Measurements from ENCODE around the gene PRPF6. TPM values are rescaled to one million over a fixed set of nuclear protein-coding genes. Genes with fewer than 3 reads are reported as not detected.

The PRPF6 gene
- polyA plus RNA-seq, 2 of the 4 experiments (the other 2 are of a cell fraction), result 42.8 to 47.2 TPM

DNA sequence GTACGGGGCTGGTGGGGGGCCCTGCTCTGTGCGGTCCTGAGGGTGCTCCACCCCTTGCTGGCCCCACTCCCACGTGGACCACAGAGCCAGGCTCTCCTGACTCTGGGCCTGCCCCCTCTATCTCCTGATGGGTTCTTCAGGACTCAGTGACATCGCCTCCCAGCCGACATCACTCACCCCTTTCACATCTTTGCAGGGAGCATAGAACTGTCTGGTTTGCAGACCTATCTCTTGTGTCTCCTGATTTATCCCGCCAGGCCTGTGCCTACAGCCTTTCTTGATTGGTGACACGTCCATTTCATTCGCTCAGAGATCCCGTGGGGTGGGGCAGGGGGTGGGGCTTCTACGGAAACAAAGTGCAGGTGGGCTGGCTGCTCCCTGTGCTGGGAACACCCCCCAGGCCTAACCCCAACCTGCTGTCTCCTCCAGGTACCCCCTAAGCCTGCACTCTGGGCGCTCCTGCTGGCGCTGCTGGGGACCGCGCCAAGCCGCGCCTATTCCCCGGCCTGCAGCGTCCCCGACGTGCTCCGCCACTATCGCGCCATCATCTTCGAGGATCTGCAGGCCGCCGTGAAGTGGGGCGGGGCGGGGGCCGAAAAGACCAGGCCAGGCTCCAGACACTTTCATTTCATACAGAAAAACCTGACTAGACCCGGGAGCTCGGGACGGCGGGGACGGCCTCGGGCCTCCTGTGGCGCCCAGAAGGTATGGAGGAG lies 56.7 kb downstream of the PRPF6 start:
- H3K27ac ChIP-seq, result peak overlapping the region in 1 of 2 experiments; percentile 92; a peak in 2 of 6 replicates
- peaks cover 13% of the 10 kb centered on the region; the same call in 2 of the 3 replicates for H3K4me1 ChIP-seq
- FAIRE-seq (no peak), DNase-seq (ENCODE audit: low read depth in 1 of 2, low spot score in 1 of 2) (no peak), ATAC-seq (no peak)
- 74% methylated on average over 35 of the region's 36 CpGs for WGBS (ENCODE audit: missing lambda C conversion rate)
- H3K4me3 ChIP-seq, result peak overlapping the region; percentile 48; the same call in 1 of the 3 replicates
- POLR2A ChIA-PET, result interaction anchor here (0.7 to 1.6 kb wide), 3 partner anchors 54 to 330 kb away, joined by 3 to 17 read pairs (median 4); partner anchors contain the start of genes ARFRP1, PRPF6 and ZGPAT
- no peaks in the 10 kb centered on the region for H3K9me3 ChIP-seq
- TF ChIP-seq CBX8 (IDR thresholded peaks at IDR 0.05) (no peak), GATA3 (IDR thresholded peaks at IDR 0.05; ENCODE audit: borderline replicate concordance) (no peak), RFX5 (IDR thresholded peaks at IDR 0.05) (no peak), MAFK (IDR thresholded peaks at IDR 0.05; ENCODE audit: partially characterized antibody) (no peak), CEBPB (IDR thresholded peaks at IDR 0.05) (no peak), TFCP2L1 (CRISPR knock-in tag; IDR thresholded peaks at IDR 0.05) (no peak), JUN (IDR thresholded peaks at IDR 0.05) (no peak), KDM5A (IDR thresholded peaks at IDR 0.05) (no peak)
- TF ChIP-seq, protein P1, sequence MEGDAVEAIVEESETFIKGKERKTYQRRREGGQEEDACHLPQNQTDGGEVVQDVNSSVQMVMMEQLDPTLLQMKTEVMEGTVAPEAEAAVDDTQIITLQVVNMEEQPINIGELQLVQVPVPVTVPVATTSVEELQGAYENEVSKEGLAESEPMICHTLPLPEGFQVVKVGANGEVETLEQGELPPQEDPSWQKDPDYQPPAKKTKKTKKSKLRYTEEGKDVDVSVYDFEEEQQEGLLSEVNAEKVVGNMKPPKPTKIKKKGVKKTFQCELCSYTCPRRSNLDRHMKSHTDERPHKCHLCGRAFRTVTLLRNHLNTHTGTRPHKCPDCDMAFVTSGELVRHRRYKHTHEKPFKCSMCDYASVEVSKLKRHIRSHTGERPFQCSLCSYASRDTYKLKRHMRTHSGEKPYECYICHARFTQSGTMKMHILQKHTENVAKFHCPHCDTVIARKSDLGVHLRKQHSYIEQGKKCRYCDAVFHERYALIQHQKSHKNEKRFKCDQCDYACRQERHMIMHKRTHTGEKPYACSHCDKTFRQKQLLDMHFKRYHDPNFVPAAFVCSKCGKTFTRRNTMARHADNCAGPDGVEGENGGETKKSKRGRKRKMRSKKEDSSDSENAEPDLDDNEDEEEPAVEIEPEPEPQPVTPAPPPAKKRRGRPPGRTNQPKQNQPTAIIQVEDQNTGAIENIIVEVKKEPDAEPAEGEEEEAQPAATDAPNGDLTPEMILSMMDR (IDR thresholded peaks at IDR 0.05), result no peak
- TF ChIP-seq, protein P2, sequence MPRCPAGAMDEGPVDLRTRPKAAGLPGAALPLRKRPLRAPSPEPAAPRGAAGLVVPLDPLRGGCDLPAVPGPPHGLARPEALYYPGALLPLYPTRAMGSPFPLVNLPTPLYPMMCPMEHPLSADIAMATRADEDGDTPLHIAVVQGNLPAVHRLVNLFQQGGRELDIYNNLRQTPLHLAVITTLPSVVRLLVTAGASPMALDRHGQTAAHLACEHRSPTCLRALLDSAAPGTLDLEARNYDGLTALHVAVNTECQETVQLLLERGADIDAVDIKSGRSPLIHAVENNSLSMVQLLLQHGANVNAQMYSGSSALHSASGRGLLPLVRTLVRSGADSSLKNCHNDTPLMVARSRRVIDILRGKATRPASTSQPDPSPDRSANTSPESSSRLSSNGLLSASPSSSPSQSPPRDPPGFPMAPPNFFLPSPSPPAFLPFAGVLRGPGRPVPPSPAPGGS (IDR thresholded peaks at IDR 0.05), result no peak
- CTCF ChIA-PET, result interaction anchor here (0.7 to 7.1 kb wide), 32 partner anchors 8 to 500 kb away, joined by 3 to 143 read pairs (median 12); partner anchors contain the start of genes LKAAEAR1, OPRL1, PRPF6 and PTK6
- H3K4me2 ChIP-seq, result peak overlapping the region; percentile 80

DNA sequence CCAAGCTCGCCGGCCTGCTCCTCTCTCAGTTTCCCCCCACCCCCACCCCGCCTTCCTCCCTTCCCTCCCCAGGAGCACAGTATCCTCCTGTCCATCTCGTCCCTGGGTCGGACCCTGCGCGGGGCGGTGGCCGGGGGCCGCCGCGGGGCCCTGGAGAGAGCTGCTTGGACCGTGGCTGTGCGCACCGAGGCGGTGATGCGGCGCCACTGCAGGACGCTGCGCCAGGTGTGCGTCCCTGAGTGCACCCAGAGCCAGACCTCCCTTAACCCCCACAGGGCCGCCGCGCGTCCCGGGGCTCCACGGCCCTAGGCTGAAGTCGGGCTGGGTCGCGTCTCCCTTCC lies 57.3 kb downstream of the PRPF6 start:
- peak; percentile 47 to 64 for ATAC-seq
- POLR2A ChIA-PET, result interaction anchor here (0.7 to 1.8 kb wide), 8 partner anchors 8 to 500 kb away, joined by 3 to 17 read pairs (median 4); partner anchors contain the start of genes ARFRP1, PRPF6, PTK6 and TCEA2
- no CpG with 5 or more reads among the region's 30 CpGs for WGBS (ENCODE audit: missing lambda C conversion rate)
- TF ChIP-seq, protein P3, sequence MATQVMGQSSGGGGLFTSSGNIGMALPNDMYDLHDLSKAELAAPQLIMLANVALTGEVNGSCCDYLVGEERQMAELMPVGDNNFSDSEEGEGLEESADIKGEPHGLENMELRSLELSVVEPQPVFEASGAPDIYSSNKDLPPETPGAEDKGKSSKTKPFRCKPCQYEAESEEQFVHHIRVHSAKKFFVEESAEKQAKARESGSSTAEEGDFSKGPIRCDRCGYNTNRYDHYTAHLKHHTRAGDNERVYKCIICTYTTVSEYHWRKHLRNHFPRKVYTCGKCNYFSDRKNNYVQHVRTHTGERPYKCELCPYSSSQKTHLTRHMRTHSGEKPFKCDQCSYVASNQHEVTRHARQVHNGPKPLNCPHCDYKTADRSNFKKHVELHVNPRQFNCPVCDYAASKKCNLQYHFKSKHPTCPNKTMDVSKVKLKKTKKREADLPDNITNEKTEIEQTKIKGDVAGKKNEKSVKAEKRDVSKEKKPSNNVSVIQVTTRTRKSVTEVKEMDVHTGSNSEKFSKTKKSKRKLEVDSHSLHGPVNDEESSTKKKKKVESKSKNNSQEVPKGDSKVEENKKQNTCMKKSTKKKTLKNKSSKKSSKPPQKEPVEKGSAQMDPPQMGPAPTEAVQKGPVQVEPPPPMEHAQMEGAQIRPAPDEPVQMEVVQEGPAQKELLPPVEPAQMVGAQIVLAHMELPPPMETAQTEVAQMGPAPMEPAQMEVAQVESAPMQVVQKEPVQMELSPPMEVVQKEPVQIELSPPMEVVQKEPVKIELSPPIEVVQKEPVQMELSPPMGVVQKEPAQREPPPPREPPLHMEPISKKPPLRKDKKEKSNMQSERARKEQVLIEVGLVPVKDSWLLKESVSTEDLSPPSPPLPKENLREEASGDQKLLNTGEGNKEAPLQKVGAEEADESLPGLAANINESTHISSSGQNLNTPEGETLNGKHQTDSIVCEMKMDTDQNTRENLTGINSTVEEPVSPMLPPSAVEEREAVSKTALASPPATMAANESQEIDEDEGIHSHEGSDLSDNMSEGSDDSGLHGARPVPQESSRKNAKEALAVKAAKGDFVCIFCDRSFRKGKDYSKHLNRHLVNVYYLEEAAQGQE (IDR thresholded peaks at IDR 0.05), result no peak
- TF ChIP-seq ZC3H11A (IDR thresholded peaks at IDR 0.05), result no peak
- no peak for TF ChIP-seq MAFK (IDR thresholded peaks at IDR 0.05; ENCODE audit: partially characterized antibody)
- TF ChIP-seq TFCP2L1 (CRISPR knock-in tag; IDR thresholded peaks at IDR 0.05), result no peak
- TF ChIP-seq, protein P1 (IDR thresholded peaks at IDR 0.05), result no peak
- no peak for TF ChIP-seq HEYL (CRISPR knock-in tag; IDR thresholded peaks at IDR 0.05)
- Histone ChIP-seq H3K27ac (peak overlapping the region; percentile 75 to 92), H3K4me2 (peak overlapping the region; percentile 80), H3K4me1 (peaks cover 13% of the 10 kb centered on the region; the same call in 2 of the 3 replicates), H3K4me3 (peak overlapping the region; percentile 48), H3K9me3 (no peaks in the 10 kb centered on the region)
- FAIRE-seq, result no peak
- DNase-seq (ENCODE audit: low read depth in 1 of 2, low spot score in 1 of 2), result no peak
- CTCF ChIA-PET, result interaction anchor here (0.6 to 7.1 kb wide), 38 partner anchors 8 to 500 kb away, joined by 3 to 143 read pairs (median 10); partner anchors contain the start of genes LKAAEAR1, OPRL1, PRPF6 and PTK6
